HCT116 (cell line): ENCODE results near the gene PLXNC1. TPM values are rescaled to one million over a fixed set of nuclear protein-coding genes. Genes with fewer than 3 reads are reported as not detected.

ENCODE experiments used
- ATAC-seq: fragments of 200-7000 bp; cut with Tn5 transposase; 2 replicates; pipeline ENCODE4 v1.9.1; 2020; ENCODE audit warnings: mild to moderate bottlenecking, moderate library complexity
- BruUV-seq: library from RNA; stranded (reverse); fragments of 400-500 nt; replicated peaks from 2 replicates; lab custom pipeline; 2021; lab: Mats Ljungman, UMichigan
- CTCF ChIA-PET: fragments of 300-600 bp; sonication (Branson Sonifier 250); formaldehyde crosslinking; loops from one replicate; lab custom pipeline; 2021; ENCODE audit warnings: antibody characterized with exemption; lab: Charles Lee
- POLR2A ChIA-PET: fragments of 300-600, 350-600 bp; sonication (Branson Sonifier 250); formaldehyde crosslinking; loops from one replicate; lab custom pipeline; 2021; ENCODE audit warnings: antibody characterized with exemption; lab: Charles Lee
- RAD21 ChIA-PET, 2 experiments: fragments of 300-600 bp; sonication (Branson Sonifier 250); formaldehyde crosslinking; loops; one replicate each; lab custom pipeline; 2023; ENCODE audit warnings: low total read pairs in 2 of 2; ENCODE audit not compliant: uncharacterized antibody in 2 of 2, unreplicated experiment in 2 of 2, low non-redundant PET in 1 of 2; lab: Charles Lee
- DNase-seq: peaks from one replicate; pipeline ENCODE4 v3.0.0-alpha.2; 2010; ENCODE audit warnings: low read depth, low spot score
- H2AFZ ChIP-seq: fragments of 200-600 bp; shearing (Covaris generic), sonication (generic); 2 replicates; pipeline ENCODE4 v1.6.1; 2017; ENCODE audit warnings: low read depth, mixed run types, mixed read lengths, antibody characterized with exemption, low read length; ENCODE audit not compliant: poor library complexity, severe bottlenecking
- H3K27ac ChIP-seq: 2 replicates; pipeline ENCODE4 v1.5.1; 2012; ENCODE audit warnings: low read depth, low read length
- H3K27me3 ChIP-seq: fragments of 200-600 bp; sonication (generic); 2 replicates; pipeline ENCODE4 v1.6.1; 2016; ENCODE audit warnings: mixed run types, low read length, mixed read lengths; ENCODE audit not compliant: insufficient read depth
- H3K36me3 ChIP-seq, 2 experiments: fragments of 200-500 bp in 1 of 2; fragments of 200-600 bp in 1 of 2; sonication (Bioruptor generic) in 1 of 2; sonication (generic) in 1 of 2; 2 replicates each; pipeline versions ENCODE4 v1.5.1 to v1.6.1; 2014 to 2016; ENCODE audit warnings: low read length in 2 of 2, inconsistent platforms in 1 of 2, mixed read lengths in 1 of 2, mixed run types in 1 of 2; ENCODE audit not compliant: insufficient read depth in 2 of 2, control insufficient read depth in 1 of 2
- H3K4me1 ChIP-seq, 2 experiments: fragments of 200-600 bp in 1 of 2; sonication (generic) in 1 of 2; 2 replicates each; pipeline versions ENCODE4 v1.5.1 to v1.6.1; 2012 to 2017; ENCODE audit warnings: low read length in 2 of 2, inconsistent platforms in 1 of 2, mild to moderate bottlenecking in 1 of 2, mixed read lengths in 1 of 2, mixed run types in 1 of 2, moderate library complexity in 1 of 2; ENCODE audit not compliant: insufficient read depth in 2 of 2, control insufficient read depth in 1 of 2
- H3K4me2 ChIP-seq: fragments of 200-600 bp; sonication (generic); 2 replicates; pipeline ENCODE4 v1.6.1; 2017; ENCODE audit warnings: mixed run types, low read length, mixed read lengths
- H3K4me3 ChIP-seq, 2 experiments: fragments of 200-600 bp in 1 of 2; sonication (generic) in 1 of 2; replicated peaks in 1 of 2; 2 replicates each; pipeline ENCODE4 v1.5.1; 2011 to 2016; ENCODE audit warnings: low read length in 2 of 2, control low read depth in 1 of 2, low read depth in 1 of 2, mild to moderate bottlenecking in 1 of 2, mixed read lengths in 1 of 2, mixed run types in 1 of 2
- H3K79me2 ChIP-seq: fragments of 200-600 bp; sonication (generic); 2 replicates; pipeline ENCODE4 v1.6.1; 2017; ENCODE audit warnings: mild to moderate bottlenecking, mixed run types, low read length, moderate library complexity, mixed read lengths; ENCODE audit not compliant: insufficient read depth
- H3K9ac ChIP-seq: fragments of 200-600 bp; sonication (generic); 2 replicates; pipeline ENCODE4 v1.6.1; 2016; ENCODE audit warnings: low read length, mixed read lengths
- H3K9me2 ChIP-seq: fragments of 200-600 bp; sonication (generic), shearing (Covaris generic); 2 replicates; pipeline ENCODE4 v1.6.1; 2017; ENCODE audit warnings: mixed run types, mild to moderate bottlenecking, moderate library complexity; ENCODE audit not compliant: insufficient read depth
- H3K9me3 ChIP-seq, 2 experiments: fragments of 200-500 bp in 1 of 2; fragments of 200-600 bp in 1 of 2; sonication (Bioruptor generic) in 1 of 2; sonication (generic) in 1 of 2; 2 replicates each; pipeline ENCODE4 v1.6.1; 2014 to 2017; ENCODE audit warnings: low read length in 2 of 2, mixed read lengths in 2 of 2, inconsistent platforms in 1 of 2, low read depth in 1 of 2, mild to moderate bottlenecking in 1 of 2, mixed run types in 1 of 2, moderate library complexity in 1 of 2; ENCODE audit not compliant: control insufficient read depth in 1 of 2, insufficient read depth in 1 of 2
- H4K20me1 ChIP-seq: fragments of 200-600 bp; sonication (generic), shearing (Covaris generic); 2 replicates; pipeline ENCODE4 v1.6.1; 2017; ENCODE audit warnings: mixed run types, mild to moderate bottlenecking, moderate library complexity; ENCODE audit not compliant: insufficient read depth
- CBX3 ChIP-seq: IDR thresholded peaks from 2 replicates; pipeline ENCODE4 v1.6.1; 2012; ENCODE audit warnings: low read depth
- CEBPB ChIP-seq: IDR thresholded peaks from 2 replicates; pipeline ENCODE4 v1.6.1; 2012; ENCODE audit warnings: low read depth
- EGR1 ChIP-seq: IDR thresholded peaks from 2 replicates; pipeline ENCODE4 v1.6.1; 2012; ENCODE audit warnings: low read depth
- ELF1 ChIP-seq: IDR thresholded peaks from 2 replicates; pipeline ENCODE4 v1.6.1; 2012; ENCODE audit warnings: low read depth, borderline replicate concordance
- EZH2 ChIP-seq: fragments of 200-600 bp; sonication (generic); IDR thresholded peaks from 2 replicates; pipeline ENCODE4 v1.6.1; 2017; ENCODE audit warnings: antibody characterized with exemption, mixed run types
- EZH2phosphoT487 ChIP-seq: fragments of 200-600 bp; IDR thresholded peaks from 2 replicates; pipeline ENCODE4 v1.6.1; 2018; ENCODE audit warnings: antibody characterized with exemption, borderline replicate concordance
- FOSL1 ChIP-seq: IDR thresholded peaks from 2 replicates; pipeline ENCODE4 v1.6.1; 2012; ENCODE audit warnings: low read depth
- JUND ChIP-seq: IDR thresholded peaks from 2 replicates; pipeline ENCODE4 v1.6.1; 2012
- MAX ChIP-seq: IDR thresholded peaks from 2 replicates; pipeline ENCODE4 v1.6.1; 2012
- POLR2A ChIP-seq: IDR thresholded peaks from 2 replicates; pipeline ENCODE4 v1.7.0; 2011; ENCODE audit warnings: borderline replicate concordance; ENCODE audit not compliant: insufficient read depth, insufficient read length; ENCODE audit errors: extremely low read depth
- POLR2AphosphoS5 ChIP-seq: IDR thresholded peaks from 2 replicates; pipeline ENCODE4 v1.6.1; 2011; ENCODE audit warnings: mild to moderate bottlenecking, low read depth, low read length, moderate library complexity
- RAD21 ChIP-seq: IDR thresholded peaks from 2 replicates; pipeline ENCODE4 v1.6.1; 2012; ENCODE audit warnings: low read depth, mild to moderate bottlenecking
- SIN3A ChIP-seq: IDR thresholded peaks from 2 replicates; pipeline ENCODE4 v1.6.1; 2012; ENCODE audit warnings: low read depth
- SP1 ChIP-seq: IDR thresholded peaks from 2 replicates; pipeline ENCODE4 v1.6.1; 2012; ENCODE audit warnings: low read depth
- ZFX ChIP-seq: fragments of 450-650 bp; IDR thresholded peaks from 2 replicates; pipeline ENCODE4 v1.6.1; 2017
- intact Hi-C: fragments of 100-400 bp; cut with micrococcal nuclease; formaldehyde crosslinking; loops from 2 replicates; pipeline ENCODE4 v1.10.0; 2022
- total RNA-seq: library from RNA; stranded (reverse); gene quantifications from one replicate; pipeline ENCODE4 v1.2.1, GENCODE V29; 2021; ENCODE audit not compliant: unreplicated experiment

PLXNC1 gene
- total RNA-seq, 1 experiment from 2014 or later: 0.25 TPM

- no peak overlapping the region for H2AFZ ChIP-seq
- no peaks in the 10 kb centered on the region for H3K4me1 ChIP-seq
- H3K4me2 ChIP-seq: no peak overlapping the region
- intact Hi-C loops: no loop called here
- H3K27me3 ChIP-seq: peaks cover 8% of the 10 kb centered on the region
- H3K27ac ChIP-seq: no peak overlapping the region
- no peaks in the 10 kb centered on the region for H3K9me3 ChIP-seq
- CTCF ChIA-PET: no interaction called here
- H3K79me2 ChIP-seq: no peaks in the 10 kb centered on the region
- H3K9ac ChIP-seq: no peak overlapping the region
- no peaks in the 10 kb centered on the region for H3K36me3 ChIP-seq
- TF ChIP-seq FOSL1: no peak
- no peak for TF ChIP-seq EZH2
- no peak for TF ChIP-seq POLR2AphosphoS5
- no peak for TF ChIP-seq JUND
- TF ChIP-seq EGR1: no peak
- no peak for TF ChIP-seq POLR2A
- TF ChIP-seq MAX: no peak
- TF ChIP-seq RAD21: no peak
- TF ChIP-seq ZFX: no peak
- TF ChIP-seq SP1: no peak
- TF ChIP-seq ELF1: no peak
- no peak for TF ChIP-seq EZH2phosphoT487
- no peak for TF ChIP-seq SIN3A
- no peak for TF ChIP-seq CBX3
- no peak for TF ChIP-seq CEBPB
- no peak overlapping the region for H3K4me3 ChIP-seq
- H4K20me1 ChIP-seq: no peaks in the 10 kb centered on the region
- RAD21 ChIA-PET: no interaction called here
- no TSS peak for BruUV-seq
- no peak for ATAC-seq
- POLR2A ChIA-PET: no interaction called here
- no peaks in the 10 kb centered on the region for H3K9me2 ChIP-seq
- no peak for DNase-seq
These were observed 873 bp downstream of the PLXNC1 start for GRCh38 chr12:94149119-94149780.
